Activated CD8-positive, alpha-beta T cell treated with anti-CD3 and anti-CD28 coated beads, Interleukin-2, amount 10 ng/mL, durations not matched to agents 7 days and 5 days (primary cell): ENCODE data around the gene PBX3. TPM values are rescaled to one million over a fixed set of nuclear protein-coding genes. Genes with fewer than 3 reads are reported as not detected.

Experiments used
- ATAC-seq: fragments of 150-1000 bp; cut with Tn5 transposase; one replicate; pipeline ENCODE4 v1.10.0; 2021; ENCODE audit warnings: moderate library complexity
- CTCF ChIA-PET: fragments of 350-600 bp; sonication (Branson Sonifier 250); formaldehyde crosslinking; loops from one replicate; lab custom pipeline; 2021; ENCODE audit warnings: antibody characterized with exemption; lab: Charles Lee
- POLR2A ChIA-PET: fragments of 350-600 bp; sonication (Branson Sonifier 250); formaldehyde crosslinking; loops from one replicate; lab custom pipeline; 2021; ENCODE audit warnings: antibody characterized with exemption; lab: Charles Lee
- DNase-seq: peaks from one replicate; pipeline ENCODE4 v3.0.0-alpha.2; 2020
- H3K27ac Mint-ChIP-seq: one replicate; pipeline ENCODE4 v1.8.0; 2021; ENCODE audit warnings: mild to moderate bottlenecking, mixed read lengths
- H3K27me3 Mint-ChIP-seq: one replicate; pipeline ENCODE4 v1.8.0; 2021; ENCODE audit warnings: low read depth, mixed read lengths
- H3K36me3 Mint-ChIP-seq: one replicate; pipeline ENCODE4 v1.8.0; 2021; ENCODE audit warnings: low read depth, mixed read lengths
- H3K4me1 Mint-ChIP-seq: one replicate; pipeline ENCODE4 v1.8.0; 2021; ENCODE audit warnings: low read depth, mixed read lengths
- H3K4me3 Mint-ChIP-seq: one replicate; pipeline ENCODE4 v1.8.0; 2021; ENCODE audit warnings: mild to moderate bottlenecking, mixed read lengths
- H3K9me3 Mint-ChIP-seq: one replicate; pipeline ENCODE4 v1.8.0; 2022; ENCODE audit warnings: mixed read lengths; ENCODE audit not compliant: insufficient read depth
- total RNA-seq, 2 experiments: library from RNA; stranded (reverse); gene quantifications; one replicate each; pipeline ENCODE4 v1.2.3, GENCODE V29; 2021

The PBX3 gene
- total RNA-seq, 2 experiments from 2014 or later, result 22.0 to 24.4 TPM

- Mint-ChIP-seq H3K4me3 (no peak overlapping the region), H3K9me3 (no peaks in the 10 kb centered on the region), H3K27me3 (peaks cover 7% of the 10 kb centered on the region), H3K36me3 (no peaks in the 10 kb centered on the region), H3K27ac (no peak overlapping the region), H3K4me1 (no peaks in the 10 kb centered on the region)
- ATAC-seq (no peak), DNase-seq (no peak)
- ChIA-PET POLR2A (no interaction called here), CTCF (no interaction called here)
These were observed 226.4 kb downstream of the PBX3 start for GRCh38 chr9:125973547-125973946.

GRCh38 chr9:125974705-125975104 lies 227.5 kb downstream of the PBX3 start:
- Mint-ChIP-seq H3K4me3 (no peak overlapping the region), H3K9me3 (peaks cover 5% of the 10 kb centered on the region), H3K4me1 (no peaks in the 10 kb centered on the region), H3K27ac (no peak overlapping the region), H3K36me3 (no peaks in the 10 kb centered on the region), H3K27me3 (peaks cover 10% of the 10 kb centered on the region)
- DNase-seq (no peak), ATAC-seq (no peak)
- ChIA-PET POLR2A (no interaction called here), CTCF (no interaction called here)

GRCh38 chr9:125977223-125977622 lies 230.1 kb downstream of the PBX3 start:
- H3K36me3 Mint-ChIP-seq, result no peaks in the 10 kb centered on the region
- H3K4me1 Mint-ChIP-seq, result no peaks in the 10 kb centered on the region
- CTCF ChIA-PET, result no interaction called here
- no peak overlapping the region for H3K4me3 Mint-ChIP-seq
- no peak overlapping the region for H3K27ac Mint-ChIP-seq
- peaks cover 12% of the 10 kb centered on the region for H3K27me3 Mint-ChIP-seq
- peaks cover 11% of the 10 kb centered on the region for H3K9me3 Mint-ChIP-seq
- POLR2A ChIA-PET, result no interaction called here
- ATAC-seq (no peak), DNase-seq (no peak)

- peaks cover 11% of the 10 kb centered on the region for H3K9me3 Mint-ChIP-seq
- no peak for DNase-seq
- no peak for ATAC-seq
- H3K27ac Mint-ChIP-seq, result no peak overlapping the region
- ChIA-PET CTCF (no interaction called here), POLR2A (no interaction called here)
- no peaks in the 10 kb centered on the region for H3K4me1 Mint-ChIP-seq
- H3K27me3 Mint-ChIP-seq, result peaks cover 12% of the 10 kb centered on the region
- no peaks in the 10 kb centered on the region for H3K36me3 Mint-ChIP-seq
- H3K4me3 Mint-ChIP-seq, result no peak overlapping the region
These were observed 232.2 kb downstream of the PBX3 start for GRCh38 chr9:125979383-125979782.

- Mint-ChIP-seq H3K27ac (no peak overlapping the region), H3K27me3 (peaks cover 6% of the 10 kb centered on the region), H3K4me1 (no peaks in the 10 kb centered on the region), H3K36me3 (no peaks in the 10 kb centered on the region), H3K9me3 (peaks cover 11% of the 10 kb centered on the region), H3K4me3 (no peak overlapping the region)
- no peak for ATAC-seq
- CTCF ChIA-PET, result no interaction called here
- POLR2A ChIA-PET, result no interaction called here
- DNase-seq, result no peak
These were observed 235.7 kb downstream of the PBX3 start for GRCh38 chr9:125982798-125983406.

GRCh38 chr9:125983681-125984080 lies 236.5 kb downstream of the PBX3 start:
- POLR2A ChIA-PET, result no interaction called here
- DNase-seq, result no peak
- CTCF ChIA-PET, result no interaction called here

GRCh38 chr9:125984461-125984860 lies 237.3 kb downstream of the PBX3 start:
- Mint-ChIP-seq H3K27me3 (peaks cover 2% of the 10 kb centered on the region), H3K4me1 (no peaks in the 10 kb centered on the region), H3K9me3 (peaks cover 8% of the 10 kb centered on the region), H3K4me3 (no peak overlapping the region), H3K36me3 (no peaks in the 10 kb centered on the region), H3K27ac (no peak overlapping the region)
- ChIA-PET POLR2A (no interaction called here), CTCF (no interaction called here)
- no peak for DNase-seq
- no peak for ATAC-seq

More at GRCh38 chr9:125983681-125984080, 236.5 kb downstream of the PBX3 start:
- no peak for ATAC-seq
- Mint-ChIP-seq H3K36me3 (no peaks in the 10 kb centered on the region), H3K4me1 (no peaks in the 10 kb centered on the region), H3K27me3 (peaks cover 3% of the 10 kb centered on the region), H3K27ac (no peak overlapping the region), H3K4me3 (no peak overlapping the region), H3K9me3 (peaks cover 11% of the 10 kb centered on the region)

GRCh38 chr9:125985142-125985997 lies 238.2 kb downstream of the PBX3 start:
- Mint-ChIP-seq H3K36me3 (no peaks in the 10 kb centered on the region), H3K4me3 (no peak overlapping the region), H3K9me3 (no peaks in the 10 kb centered on the region), H3K4me1 (no peaks in the 10 kb centered on the region), H3K27me3 (peaks cover 2% of the 10 kb centered on the region), H3K27ac (no peak overlapping the region)
- no peak for ATAC-seq
- no peak for DNase-seq
- ChIA-PET CTCF (no interaction called here), POLR2A (no interaction called here)

GRCh38 chr9:125985998-125986655 lies 239.0 kb downstream of the PBX3 start:
- no peak for DNase-seq
- POLR2A ChIA-PET, result no interaction called here
- no peaks in the 10 kb centered on the region for H3K36me3 Mint-ChIP-seq
- no peaks in the 10 kb centered on the region for H3K9me3 Mint-ChIP-seq
- no peak overlapping the region for H3K4me3 Mint-ChIP-seq
- ATAC-seq, result no peak
- H3K4me1 Mint-ChIP-seq, result no peaks in the 10 kb centered on the region
- CTCF ChIA-PET, result no interaction called here
- H3K27ac Mint-ChIP-seq, result no peak overlapping the region
- H3K27me3 Mint-ChIP-seq, result peaks cover 2% of the 10 kb centered on the region

- no peaks in the 10 kb centered on the region for H3K9me3 Mint-ChIP-seq
- DNase-seq, result no peak
- no peak overlapping the region for H3K27ac Mint-ChIP-seq
- no peak for ATAC-seq
- ChIA-PET POLR2A (no interaction called here), CTCF (no interaction called here)
- H3K27me3 Mint-ChIP-seq, result no peaks in the 10 kb centered on the region
- no peaks in the 10 kb centered on the region for H3K4me1 Mint-ChIP-seq
- no peaks in the 10 kb centered on the region for H3K36me3 Mint-ChIP-seq
- no peak overlapping the region for H3K4me3 Mint-ChIP-seq
These were observed 239.8 kb downstream of the PBX3 start for GRCh38 chr9:125986966-125987365.

GRCh38 chr9:125987420-125987819 lies 240.2 kb downstream of the PBX3 start:
- POLR2A ChIA-PET, result no interaction called here
- CTCF ChIA-PET, result no interaction called here
- no peak overlapping the region for H3K4me3 Mint-ChIP-seq
- H3K9me3 Mint-ChIP-seq, result no peaks in the 10 kb centered on the region
- no peak overlapping the region for H3K27ac Mint-ChIP-seq
- no peak for DNase-seq
- no peaks in the 10 kb centered on the region for H3K4me1 Mint-ChIP-seq
- no peaks in the 10 kb centered on the region for H3K27me3 Mint-ChIP-seq
- ATAC-seq, result no peak
- H3K36me3 Mint-ChIP-seq, result no peaks in the 10 kb centered on the region

- Mint-ChIP-seq H3K9me3 (no peaks in the 10 kb centered on the region), H3K27me3 (no peaks in the 10 kb centered on the region), H3K36me3 (no peaks in the 10 kb centered on the region), H3K4me3 (no peak overlapping the region), H3K27ac (no peak overlapping the region), H3K4me1 (no peaks in the 10 kb centered on the region)
- no peak for DNase-seq
- ChIA-PET POLR2A (interaction anchor here (0.5 kb wide), 1 partner anchor 32 kb away, joined by 3 read pairs; no protein-coding TSS in a partner anchor), CTCF (no interaction called here)
- no peak for ATAC-seq
These were observed 241.4 kb downstream of the PBX3 start for GRCh38 chr9:125988479-125989050.
